Measurements from ENCODE around the gene TPP2.

TPP2 gene

GRCh38 chr13:102657630-102658029, 60.8 kb downstream of the TPP2 start:
- no peak for DNase-seq (ENCODE audit: low read depth in 2 of 2)

DNA sequence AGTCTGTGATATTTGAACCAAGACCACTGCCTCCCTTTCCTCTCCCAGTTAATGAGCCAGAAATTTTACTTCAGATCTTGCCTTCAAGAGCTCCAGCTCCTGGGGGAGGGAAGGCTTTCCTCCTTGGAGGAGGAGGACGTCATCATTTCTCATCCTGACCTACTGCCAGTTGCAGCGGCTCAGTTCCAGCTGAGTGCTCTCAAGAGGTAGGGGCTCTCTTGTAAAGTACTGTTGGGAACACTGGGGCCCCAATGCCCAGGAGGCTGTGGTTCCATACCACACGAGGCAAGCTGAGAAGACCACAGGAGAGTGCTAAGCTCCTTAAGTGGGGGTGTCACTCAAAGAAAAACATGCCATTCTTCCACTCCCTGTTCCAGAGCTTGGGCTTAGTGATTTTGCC, 61.9 kb downstream of the TPP2 start:
- DNase-seq (ENCODE audit: low read depth in 2 of 2): no peak

DNA sequence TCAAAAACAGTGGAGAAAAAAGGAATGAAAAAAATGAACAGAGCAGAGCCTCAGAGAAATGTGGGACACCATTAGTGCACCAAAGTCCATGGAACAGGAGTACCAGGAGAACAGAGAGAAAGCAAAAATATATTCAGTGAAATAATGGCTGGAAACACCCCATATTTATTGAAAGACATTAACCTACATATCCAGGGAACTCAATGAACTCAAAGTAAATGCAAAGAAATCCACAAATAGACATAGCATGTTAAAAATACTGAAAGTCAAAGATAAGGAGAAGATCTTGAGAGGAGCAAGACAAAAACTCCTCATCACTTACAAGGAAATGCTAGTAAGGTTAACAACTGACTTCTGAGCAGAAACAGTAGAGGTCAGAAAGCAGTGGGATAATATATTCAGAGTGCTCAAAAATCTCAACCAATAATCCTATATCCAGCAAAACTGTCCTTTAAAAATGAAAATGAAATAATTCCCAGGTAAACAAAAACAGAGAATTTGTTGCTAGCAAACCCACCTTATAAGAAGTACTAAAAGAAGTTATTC, 62.5 kb downstream of the TPP2 start:
- no peak for DNase-seq (ENCODE audit: low read depth in 2 of 2)

GRCh38 chr13:102667023-102667422, 70.2 kb downstream of the TPP2 start:
- DNase-seq (ENCODE audit: low read depth in 2 of 2): no peak

DNA sequence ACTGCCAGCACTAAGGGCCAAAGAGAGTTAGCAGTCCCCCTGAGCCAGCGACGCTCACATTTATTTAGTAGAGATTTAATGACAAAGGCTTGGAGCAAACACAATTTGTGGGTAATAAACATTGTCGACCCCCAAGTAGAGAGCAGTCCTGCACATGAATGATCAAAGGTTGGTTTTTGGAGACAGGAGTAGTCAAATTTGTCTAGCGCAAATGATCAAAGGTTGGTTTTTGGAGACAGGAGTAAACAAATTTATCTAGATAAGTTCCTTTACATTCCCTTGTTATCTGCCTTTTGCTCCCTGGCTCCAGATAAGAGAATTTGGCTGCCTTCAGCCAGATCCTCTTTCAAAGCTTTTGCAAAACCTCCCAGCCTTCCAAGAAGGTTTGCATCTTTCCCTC, 71.1 kb downstream of the TPP2 start:
- no peak for DNase-seq (ENCODE audit: low read depth in 2 of 2)

DNA sequence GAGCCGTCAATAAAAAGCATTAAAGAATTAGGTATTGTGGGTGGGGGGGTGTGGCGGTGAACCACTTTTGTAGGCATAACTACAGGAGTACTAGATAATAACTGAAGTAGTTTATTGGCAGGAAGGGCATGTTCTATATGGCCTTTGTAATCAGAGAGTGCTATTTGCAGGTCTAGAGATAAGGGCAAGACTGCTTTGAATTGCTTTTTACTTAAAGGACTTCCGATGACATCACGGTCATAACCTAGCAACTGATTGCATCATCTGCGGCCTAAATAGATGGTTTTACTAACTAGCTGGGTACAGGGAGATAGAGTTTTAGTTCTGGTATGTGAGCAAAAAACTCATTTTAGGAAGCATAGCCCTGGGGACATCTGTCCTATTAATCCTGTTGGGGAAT, 73.3 kb downstream of the TPP2 start:
- no peak for DNase-seq (ENCODE audit: low read depth in 2 of 2)

DNA sequence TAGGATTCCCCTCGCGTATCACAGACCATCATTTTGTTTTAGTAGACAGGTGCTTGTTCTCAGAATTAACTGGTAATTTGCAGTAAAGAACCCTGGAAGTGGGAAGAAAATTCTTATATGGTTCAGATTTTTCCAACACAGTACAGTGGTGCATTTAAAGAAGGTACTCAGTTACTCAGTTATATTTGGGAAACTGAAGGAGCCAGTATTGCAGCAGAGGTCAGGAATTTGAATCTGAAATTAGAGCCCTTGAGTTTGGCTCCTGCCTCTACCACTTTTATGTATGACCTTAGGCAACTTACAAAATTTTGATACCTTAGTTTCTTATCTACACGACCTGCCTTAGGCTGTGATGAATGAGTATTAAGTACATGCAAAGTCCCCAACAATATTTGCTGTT, 78.3 kb downstream of the TPP2 start:
- DNase-seq (ENCODE audit: low read depth in 2 of 2): no peak

GRCh38 chr13:102677122-102677521, 80.3 kb downstream of the TPP2 start:
- DNase-seq (ENCODE audit: low read depth in 2 of 2): no peak

DNA sequence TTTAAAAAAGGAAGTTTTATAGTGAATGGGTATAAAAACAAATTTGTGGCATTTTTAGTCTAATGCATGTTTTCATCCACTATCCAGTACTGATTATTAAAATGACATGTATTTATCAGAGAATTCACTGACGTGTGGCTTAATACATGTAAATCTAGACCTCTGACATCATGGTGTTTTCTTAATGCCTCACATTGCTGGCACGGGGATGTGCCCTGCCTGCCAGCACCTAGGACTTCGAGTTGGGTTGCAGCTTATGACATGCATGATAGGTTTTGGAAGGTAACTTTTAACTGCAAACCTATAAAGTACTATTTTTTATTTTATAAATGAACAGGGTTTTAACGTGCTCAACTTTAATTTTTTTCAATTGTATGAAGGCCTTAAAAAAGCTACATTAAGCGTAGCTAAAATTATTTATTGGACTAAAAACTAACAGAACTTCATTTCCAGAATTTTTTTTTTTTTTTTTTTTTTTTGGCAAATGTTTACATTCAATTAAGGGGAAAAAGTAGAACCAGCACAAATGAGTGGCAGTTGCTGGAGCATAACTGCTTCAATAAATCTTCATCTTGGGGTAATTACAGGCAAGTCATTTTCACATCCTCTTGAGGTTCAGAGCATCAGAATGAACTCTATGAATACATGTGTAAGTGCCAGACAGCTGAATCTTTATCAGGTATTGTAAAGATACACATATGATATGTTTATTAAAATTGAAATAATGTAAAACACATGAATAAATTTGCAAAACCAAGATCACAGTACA, 81.7 kb downstream of the TPP2 start:
- no peak for DNase-seq (ENCODE audit: low read depth in 2 of 2)

- no peak for DNase-seq (ENCODE audit: low read depth in 2 of 2)
Measured at GRCh38 chr13:102679449-102680132, 82.8 kb downstream of the TPP2 start.

DNA sequence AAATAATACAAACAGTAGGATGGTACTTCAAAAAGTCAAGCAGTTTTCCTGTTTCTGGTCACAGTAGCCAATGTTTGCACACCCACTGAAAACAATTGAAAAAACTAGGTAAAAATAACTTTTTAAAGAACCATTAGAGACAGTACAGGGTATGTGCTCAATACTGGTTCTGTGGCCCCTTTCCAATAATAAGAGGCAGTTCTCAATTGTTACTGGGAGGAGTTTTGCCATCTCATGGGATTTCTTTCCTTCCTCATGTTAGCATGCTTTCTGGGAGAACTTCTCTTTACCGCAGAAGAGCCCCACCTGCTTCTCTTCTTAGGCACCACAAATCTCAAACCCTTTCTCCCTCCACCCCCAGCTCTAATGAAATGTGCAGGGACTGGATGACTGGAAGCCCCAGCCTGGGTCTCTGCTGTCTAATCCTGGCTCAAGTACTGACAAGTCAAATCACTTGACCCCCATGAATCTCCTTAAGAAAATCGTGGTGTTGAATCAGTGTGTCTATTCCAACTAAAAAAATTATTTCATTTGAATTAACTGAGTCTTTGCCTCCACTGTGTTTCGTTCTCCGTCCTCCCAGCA, 83.4 kb downstream of the TPP2 start:
- DNase-seq (ENCODE audit: low read depth in 2 of 2): no peak

DNA sequence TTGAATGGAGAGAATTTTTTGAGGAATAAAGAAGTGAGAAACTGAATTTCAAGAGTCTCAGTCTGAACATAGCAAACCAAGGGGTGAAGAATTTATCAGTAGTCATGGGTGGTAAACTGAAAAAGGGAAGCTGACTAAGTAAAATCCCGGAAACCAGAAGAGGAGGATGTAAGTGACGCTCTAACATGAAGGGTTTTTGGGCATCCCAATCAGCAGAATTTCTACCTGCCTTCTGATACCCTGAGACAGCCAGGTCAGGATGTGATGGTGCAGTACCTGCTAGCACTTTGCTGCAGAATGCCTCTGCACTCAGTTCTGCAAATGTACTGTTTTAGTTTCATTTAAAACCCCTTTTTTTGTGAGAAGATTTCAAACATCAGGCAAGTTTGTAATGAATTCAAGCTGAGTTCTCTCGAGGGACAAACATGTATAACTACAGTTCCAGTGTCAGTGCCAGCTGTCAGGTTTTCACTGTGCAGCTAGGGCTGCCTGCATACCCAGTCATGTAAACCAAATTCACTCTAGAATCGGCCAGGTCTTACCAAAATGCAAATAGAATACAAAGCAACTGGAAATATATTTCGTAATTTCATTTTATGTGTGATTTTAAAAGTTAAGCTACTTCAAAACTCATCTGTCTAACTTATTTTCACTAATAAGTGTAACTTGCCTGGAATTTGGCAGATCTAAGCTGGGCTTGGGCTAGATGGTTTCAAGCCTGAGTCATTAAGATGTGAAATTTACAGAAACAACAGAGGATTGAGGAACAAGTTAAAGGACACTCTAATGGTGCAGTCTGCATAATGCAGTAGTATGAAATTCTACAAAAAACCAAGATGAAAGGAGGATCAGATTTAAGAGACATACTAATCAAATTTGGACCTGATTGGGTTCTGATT, 84.3 kb downstream of the TPP2 start:
- DNase-seq (ENCODE audit: low read depth in 2 of 2): no peak

DNA sequence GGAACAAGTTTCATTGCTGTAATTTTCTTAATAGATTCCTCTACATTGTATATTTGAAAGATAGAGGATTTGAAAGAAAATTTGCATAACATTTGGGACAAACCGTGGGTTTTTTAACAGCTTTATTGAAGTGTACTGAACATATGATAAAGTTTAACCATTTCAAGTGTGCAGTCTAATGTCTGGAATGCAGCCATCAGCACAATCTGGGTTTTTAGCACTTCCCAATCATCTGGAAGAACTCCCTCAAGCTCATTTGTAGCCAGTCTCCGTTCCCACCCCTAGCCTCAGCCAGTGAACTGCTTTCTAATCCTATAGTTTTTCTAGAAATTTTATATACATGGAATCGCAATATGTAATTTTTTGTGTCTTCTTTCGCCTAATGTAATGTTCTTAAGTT, 85.4 kb downstream of the TPP2 start:
- no peak for DNase-seq (ENCODE audit: low read depth in 2 of 2)

- DNase-seq (ENCODE audit: low read depth in 2 of 2): no peak
Measured at GRCh38 chr13:102682727-102683126, 85.9 kb downstream of the TPP2 start.

GRCh38 chr13:102683637-102684036, 86.9 kb downstream of the TPP2 start:
- DNase-seq (ENCODE audit: low read depth in 2 of 2): no peak

DNA sequence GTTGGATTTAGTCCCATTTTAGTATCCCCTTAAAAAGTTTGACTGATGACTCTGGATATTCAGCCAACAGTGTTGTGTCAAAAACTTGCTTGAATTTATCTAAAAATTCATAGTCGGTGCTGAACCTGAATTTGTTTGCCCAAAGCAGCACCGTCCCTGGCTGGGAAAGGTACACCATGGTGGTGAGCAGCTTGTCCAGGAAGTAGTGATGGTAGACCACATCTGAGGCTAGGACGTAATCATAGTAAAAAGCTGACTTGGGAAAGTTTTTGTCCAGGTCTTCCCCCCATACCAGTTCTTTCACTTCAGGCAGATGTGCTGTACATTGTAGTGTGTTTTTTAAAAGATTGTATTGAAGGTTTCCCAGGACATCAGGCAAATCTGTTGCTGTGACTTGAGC, 89.2 kb downstream of the TPP2 start:
- DNase-seq (ENCODE audit: low read depth in 2 of 2): no peak

DNA sequence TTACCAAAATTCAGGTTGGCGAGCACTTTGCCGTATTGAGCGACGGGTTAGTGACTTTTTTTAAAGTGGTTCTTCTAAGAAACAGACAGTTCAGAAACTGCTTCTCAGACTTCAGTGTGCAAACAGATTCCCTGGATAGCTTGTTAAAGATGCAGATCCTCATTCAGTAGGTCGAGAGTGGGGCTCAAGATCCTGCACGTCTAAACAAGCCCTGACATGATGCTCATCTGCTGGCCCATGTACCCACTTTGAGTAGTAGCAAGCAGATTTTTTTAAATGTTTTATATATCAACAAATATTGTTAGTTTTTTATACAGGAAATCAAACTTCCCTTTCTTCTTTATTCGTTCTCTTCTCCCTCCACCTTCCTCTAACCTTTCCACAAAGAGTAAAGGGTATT, 90.7 kb downstream of the TPP2 start:
- no peak for DNase-seq (ENCODE audit: low read depth in 2 of 2)

GRCh38 chr13:102688306-102688973, 91.7 kb downstream of the TPP2 start:
- no peak for DNase-seq (ENCODE audit: low read depth in 2 of 2)

- no peak for DNase-seq (ENCODE audit: low read depth in 2 of 2)
Measured at GRCh38 chr13:102690883-102691282, 94.1 kb downstream of the TPP2 start.

DNA sequence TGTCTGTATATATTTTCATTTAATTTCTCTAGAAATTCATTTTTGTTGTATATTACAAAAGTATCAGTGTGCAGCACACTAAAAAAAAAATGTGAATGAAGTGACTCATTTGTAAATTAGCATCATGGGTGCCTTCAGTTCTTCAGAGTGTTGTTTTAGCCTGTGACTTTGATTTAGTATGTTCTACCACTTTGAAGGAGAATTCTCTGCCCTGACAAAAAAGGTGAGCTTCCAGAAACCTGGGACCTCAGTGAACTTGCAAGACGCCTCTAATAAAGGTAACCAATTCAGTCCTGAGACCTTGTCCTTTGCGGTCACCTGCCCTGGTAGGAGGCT, 95.7 kb downstream of the TPP2 start:
- DNase-seq (ENCODE audit: low read depth in 2 of 2): no peak

GRCh38 chr13:102693250-102693649, 96.5 kb downstream of the TPP2 start:
- no peak for DNase-seq (ENCODE audit: low read depth in 2 of 2)
